GM19023 (cell line): Measurements from ENCODE around the gene CETN1.
A peak's percentile ranks its signal among the peaks of the same experiment; 100 is the strongest.

Source experiments
- ATAC-seq: cut with Tn5 transposase; IDR thresholded peaks from one replicate; pipeline ENCODE4 v1.9.1; 2021; ENCODE audit warnings: mild to moderate bottlenecking, moderate library complexity; ENCODE audit not compliant: unreplicated experiment

CETN1 gene

GRCh38 chr18:580154-580553 lies at the start of gene CETN1:
Gene CETN1 (plus strand): TSS chr18:580380. CDS start chr18:580409, 29 bp downstream.
- ATAC-seq: no peak

GRCh38 chr18:532018-532417 lies 48.2 kb upstream of the CETN1 start:
- no peak for ATAC-seq

GRCh38 chr18:532632-533031 lies 47.5 kb upstream of the CETN1 start:
- no peak for ATAC-seq

- no peak for ATAC-seq
These were observed 46.1 kb upstream of the CETN1 start for GRCh38 chr18:533995-534601.

- ATAC-seq: no peak
These were observed 36.6 kb upstream of the CETN1 start for GRCh38 chr18:543447-544078.

GRCh38 chr18:549967-550366 lies 30.2 kb upstream of the CETN1 start:
- ATAC-seq: no peak

GRCh38 chr18:551404-552061 lies 28.6 kb upstream of the CETN1 start:
- ATAC-seq: peak; percentile 94

- ATAC-seq: no peak
These were observed 24.3 kb upstream of the CETN1 start for GRCh38 chr18:555705-556457.

- no peak for ATAC-seq
These were observed 15.2 kb upstream of the CETN1 start for GRCh38 chr18:564708-565561.

- no peak for ATAC-seq
These were observed 14.6 kb upstream of the CETN1 start for GRCh38 chr18:565562-566061.

GRCh38 chr18:567122-567521 lies 13.1 kb upstream of the CETN1 start:
- ATAC-seq: no peak

- no peak for ATAC-seq
These were observed 11.4 kb upstream of the CETN1 start for GRCh38 chr18:568731-569130.

GRCh38 chr18:570256-570655 lies 9.9 kb upstream of the CETN1 start:
- no peak for ATAC-seq

GRCh38 chr18:570697-571096 lies 9.5 kb upstream of the CETN1 start:
- no peak for ATAC-seq

GRCh38 chr18:572091-572830 lies 7.9 kb upstream of the CETN1 start:
- ATAC-seq: no peak

GRCh38 chr18:572831-573289 lies 7.3 kb upstream of the CETN1 start:
- no peak for ATAC-seq

GRCh38 chr18:573385-573784 lies 6.8 kb upstream of the CETN1 start:
- no peak for ATAC-seq

- no peak for ATAC-seq
These were observed 5.9 kb upstream of the CETN1 start for GRCh38 chr18:574149-574860.
